Measurements from ENCODE around the gene GRAMD2B. TPM values are rescaled to one million over a fixed set of nuclear protein-coding genes. Genes with fewer than 3 reads are reported as not detected.
"Not testable (repeated sequence)": the region's sequence is repeated elsewhere in the genome, so short reads cannot be mapped to it uniquely, and the experiment has no call there.

Gene GRAMD2B
- total RNA-seq, 1 experiment from 2014 or later: 38.3 TPM

DNA sequence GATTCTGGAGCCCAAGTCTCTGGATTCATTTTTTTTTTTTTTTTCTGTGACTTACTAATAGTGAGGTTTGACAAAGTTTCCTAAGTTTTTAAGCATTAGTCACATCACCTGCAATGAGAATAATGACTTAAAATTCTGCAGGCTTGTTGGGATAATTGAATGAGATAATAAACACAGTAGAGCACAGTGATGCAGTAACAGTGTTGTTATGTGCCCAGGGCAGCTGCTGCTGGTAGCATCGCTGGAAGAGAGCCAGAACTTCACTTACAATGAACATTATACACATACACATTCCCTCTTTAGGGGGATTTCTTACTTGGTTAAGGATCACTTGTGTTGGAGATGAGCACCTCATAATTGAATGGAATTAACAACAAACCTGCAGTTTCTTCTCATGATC lies 92.9 kb downstream of the GRAMD2B start:
- in situ Hi-C loops (cut with HindIII; ENCODE audit: low pct_unique_long_range_greater_than_20kb, low sequenced_read_pairs): no loop called here
- no peak for DNase-seq (ENCODE audit: low read depth)

DNA sequence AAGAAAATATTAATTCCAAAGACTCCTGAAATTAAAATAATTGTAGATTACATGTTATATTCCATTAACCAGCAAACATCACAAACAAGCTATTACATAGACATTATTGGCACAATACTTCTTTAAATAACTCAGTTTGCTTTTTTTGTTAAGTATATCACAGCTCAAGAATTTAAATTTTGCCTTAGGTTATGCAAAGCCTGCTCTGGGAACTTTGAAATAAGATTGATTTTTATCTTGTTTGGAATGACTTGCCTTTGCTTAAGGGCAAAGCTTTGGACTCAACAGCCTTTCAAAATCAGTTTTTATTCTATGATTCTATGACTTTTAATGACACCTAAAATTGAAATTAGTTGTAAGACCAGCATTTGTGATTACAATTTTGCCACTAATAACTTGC lies 93.6 kb downstream of the GRAMD2B start:
- in situ Hi-C loops (cut with HindIII; ENCODE audit: low pct_unique_long_range_greater_than_20kb, low sequenced_read_pairs): no loop called here
- DNase-seq (ENCODE audit: low read depth): no peak

DNA sequence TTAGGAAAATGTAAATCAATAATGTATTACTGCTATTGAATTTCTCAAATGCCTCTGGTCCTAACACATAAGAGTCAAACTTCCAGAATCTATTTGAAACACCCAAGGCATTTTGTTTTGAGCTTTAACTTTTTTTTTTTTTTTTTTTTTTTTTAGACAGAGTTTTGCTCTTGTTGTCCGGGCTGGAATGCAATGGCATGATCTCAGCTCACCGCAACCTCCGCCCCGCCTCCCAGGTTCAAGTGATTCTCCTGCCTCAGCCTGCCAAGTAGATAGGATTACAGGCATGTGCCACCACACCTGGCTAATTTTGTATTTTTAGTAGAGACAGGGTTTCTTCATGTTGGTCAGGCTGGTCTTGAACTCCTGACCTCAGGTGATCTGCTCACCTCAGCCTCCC lies 96.0 kb downstream of the GRAMD2B start:
- in situ Hi-C loops (cut with HindIII; ENCODE audit: low pct_unique_long_range_greater_than_20kb, low sequenced_read_pairs); DNase-seq (ENCODE audit: low read depth): not testable (repeated sequence)

DNA sequence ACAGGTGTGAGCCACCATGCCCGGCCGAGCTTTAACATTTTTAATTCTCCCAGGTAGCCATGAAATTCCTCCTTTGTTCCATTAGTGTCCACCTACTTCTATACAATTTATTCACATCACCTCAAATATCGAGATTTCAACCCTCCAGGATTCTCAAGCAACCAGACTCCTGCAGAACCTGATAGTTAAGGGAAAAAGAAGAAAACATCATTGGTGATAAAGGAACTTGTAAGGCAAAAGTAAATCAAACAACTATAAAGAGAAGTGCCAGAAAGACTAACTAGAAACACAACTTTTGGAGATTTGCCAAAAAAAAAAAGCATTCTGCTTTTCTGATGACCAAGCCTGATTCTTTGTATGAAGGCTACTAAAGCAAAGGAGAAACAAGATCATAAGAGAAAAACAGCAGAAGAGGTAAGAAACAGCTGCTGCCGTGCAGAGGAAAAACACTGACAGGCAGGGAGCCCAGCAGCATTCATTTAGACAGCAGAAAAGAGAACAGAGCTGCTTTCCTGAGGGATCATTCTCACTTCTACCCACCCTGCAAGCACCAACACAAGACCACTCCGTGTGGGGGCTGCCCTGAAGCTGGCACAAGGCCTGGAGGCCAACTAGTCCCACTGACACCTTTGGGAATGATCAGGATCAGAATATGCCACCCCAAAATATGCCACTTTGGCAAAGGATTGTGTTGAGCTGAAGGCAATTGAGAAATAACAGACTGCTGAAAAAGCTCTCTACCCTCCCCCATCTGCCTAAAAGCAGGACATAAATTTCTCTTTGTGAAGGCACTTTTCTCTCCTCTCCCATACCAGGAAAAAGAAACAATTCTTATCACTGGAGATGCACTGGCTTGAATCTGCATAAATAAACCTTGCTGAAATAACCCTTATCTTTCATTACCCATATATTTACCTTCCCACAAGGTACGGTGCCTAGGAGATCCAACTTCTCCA lies 96.7 kb downstream of the GRAMD2B start:
- DNase-seq (ENCODE audit: low read depth): no peak
- in situ Hi-C loops (cut with HindIII; ENCODE audit: low pct_unique_long_range_greater_than_20kb, low sequenced_read_pairs): no loop called here

DNA sequence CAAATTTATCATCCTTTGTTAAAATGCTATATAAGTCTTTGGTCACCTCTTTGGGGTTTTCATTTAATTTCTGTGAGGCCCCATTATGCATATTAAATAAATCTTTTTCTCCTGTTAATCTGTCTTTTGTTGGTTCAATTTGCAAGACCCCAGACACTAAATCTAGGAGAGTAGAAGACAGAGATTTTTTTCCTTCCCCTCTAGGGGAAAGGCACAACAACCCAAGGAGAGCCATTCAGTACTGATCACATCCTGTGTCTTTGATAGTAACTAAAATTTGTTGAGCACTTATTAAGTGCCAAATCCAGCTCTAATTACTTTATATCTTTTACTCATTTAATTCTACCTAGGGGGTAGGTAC lies 97.4 kb downstream of the GRAMD2B start:
- no peak for DNase-seq (ENCODE audit: low read depth)
- in situ Hi-C loops (cut with HindIII; ENCODE audit: low pct_unique_long_range_greater_than_20kb, low sequenced_read_pairs): no loop called here

DNA sequence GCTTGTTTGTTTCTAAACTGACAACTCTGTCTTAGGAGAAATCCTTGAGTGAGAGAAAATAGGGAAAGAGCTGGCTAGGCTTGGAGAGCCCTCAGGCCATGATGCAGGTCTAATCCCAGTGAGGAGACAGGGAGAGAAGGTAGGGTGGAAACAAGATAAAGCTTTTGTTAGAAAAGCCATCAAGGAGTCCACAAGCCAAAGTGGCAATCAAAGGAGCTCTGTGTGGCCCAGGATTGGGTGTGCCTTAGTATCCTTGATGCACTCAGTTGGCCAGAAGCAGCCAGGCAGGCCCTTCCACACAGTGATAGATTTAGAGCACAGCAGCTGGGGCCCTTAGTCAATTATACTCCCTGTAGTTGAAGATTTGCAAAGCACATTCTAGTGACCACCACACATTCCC lies 97.9 kb downstream of the GRAMD2B start:
- in situ Hi-C loops (cut with HindIII; ENCODE audit: low pct_unique_long_range_greater_than_20kb, low sequenced_read_pairs): no loop called here
- no peak for DNase-seq (ENCODE audit: low read depth)

DNA sequence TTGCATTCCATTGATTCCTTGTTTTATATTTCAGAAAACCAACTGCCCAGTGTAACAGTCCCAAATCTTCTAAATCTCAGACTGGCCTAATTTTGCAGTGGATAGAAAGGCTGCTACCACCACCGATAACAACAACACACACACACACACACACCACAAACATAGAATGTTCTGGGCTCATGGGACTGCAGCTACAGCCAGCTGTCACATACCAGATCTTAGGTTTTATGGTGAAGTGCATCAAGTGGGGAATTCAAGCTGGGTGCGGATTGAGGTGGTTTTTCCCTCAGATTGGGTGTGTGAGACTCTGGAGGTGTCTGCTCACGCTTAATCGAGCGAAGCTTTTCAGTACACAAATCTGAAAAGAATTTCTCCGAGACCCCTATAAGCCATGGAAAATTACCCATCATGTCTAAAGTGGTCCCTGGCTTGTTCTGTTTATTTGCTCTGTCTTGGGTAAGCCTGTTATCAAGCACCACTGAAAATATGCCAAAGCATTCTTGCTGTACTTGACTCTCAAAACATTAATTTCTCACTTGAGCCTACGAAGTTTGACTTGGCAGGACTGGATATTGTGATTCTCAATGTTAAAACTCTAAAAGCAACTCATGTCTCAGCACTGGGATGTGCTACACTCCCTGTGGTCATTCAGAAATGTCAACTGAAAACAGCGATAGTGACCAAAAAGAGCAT lies 100.8 kb downstream of the GRAMD2B start:
- no peak for DNase-seq (ENCODE audit: low read depth)
- in situ Hi-C loops (cut with HindIII; ENCODE audit: low pct_unique_long_range_greater_than_20kb, low sequenced_read_pairs): no loop called here

DNA sequence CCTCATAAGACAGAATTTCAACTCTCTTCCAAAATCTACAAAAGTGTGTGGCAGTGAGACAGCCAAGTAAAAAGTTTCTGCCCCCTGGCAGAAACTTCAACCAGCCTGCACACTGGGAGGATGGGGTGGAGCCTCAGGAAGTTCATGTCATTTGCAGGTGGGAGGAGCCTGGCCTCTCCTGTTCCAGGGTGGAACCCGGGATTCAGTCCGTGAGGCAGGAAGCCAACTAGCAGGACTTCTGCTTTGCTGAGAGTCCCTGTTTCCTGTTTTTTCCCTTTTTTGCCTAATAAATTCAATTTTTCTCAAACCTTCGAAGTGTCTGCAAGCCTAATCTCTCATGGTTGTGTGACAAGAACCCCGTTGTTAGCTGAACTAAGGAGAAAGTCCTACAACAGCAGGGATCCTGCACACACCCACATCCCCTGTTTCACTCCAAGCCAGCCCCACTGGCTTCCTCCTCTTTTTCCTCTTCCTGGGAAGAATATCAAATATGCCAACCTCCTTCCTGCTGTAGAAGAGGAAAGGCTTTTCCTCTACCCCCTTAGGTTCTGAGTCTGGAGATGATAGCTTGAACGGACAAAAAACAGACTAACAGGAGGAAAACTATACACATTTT lies 102.5 kb downstream of the GRAMD2B start:
- in situ Hi-C loops (cut with HindIII; ENCODE audit: low pct_unique_long_range_greater_than_20kb, low sequenced_read_pairs): loop anchor here (25.0 kb wide), 2 partner anchors 163 to 288 kb away; no protein-coding TSS in a partner anchor

DNA sequence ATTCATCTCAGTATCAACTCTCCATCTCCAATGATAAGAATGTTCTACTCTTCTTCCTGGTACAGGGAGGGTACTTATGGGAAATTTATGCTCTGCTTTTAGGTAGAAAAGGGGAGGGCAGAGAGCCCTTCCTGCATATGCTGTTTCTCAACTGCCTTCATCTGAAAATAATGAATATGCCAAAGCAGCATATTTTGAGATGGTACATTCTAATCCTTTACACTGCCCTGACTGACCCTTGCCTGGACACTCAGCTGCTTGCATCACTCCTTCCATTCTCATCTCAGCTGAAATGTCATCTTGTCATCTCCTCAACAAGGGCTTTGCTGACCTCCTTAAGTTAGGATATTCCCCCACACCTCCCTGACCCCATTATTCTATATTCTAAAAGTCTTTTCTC lies 103.3 kb downstream of the GRAMD2B start:
- no peak for DNase-seq (ENCODE audit: low read depth)
- in situ Hi-C loops (cut with HindIII; ENCODE audit: low pct_unique_long_range_greater_than_20kb, low sequenced_read_pairs): loop anchor here (25.0 kb wide), 2 partner anchors 164 to 289 kb away; no protein-coding TSS in a partner anchor

More for the DNA sequence above, 102.5 kb downstream of the GRAMD2B start:
- DNase-seq (ENCODE audit: low read depth): no peak

DNA sequence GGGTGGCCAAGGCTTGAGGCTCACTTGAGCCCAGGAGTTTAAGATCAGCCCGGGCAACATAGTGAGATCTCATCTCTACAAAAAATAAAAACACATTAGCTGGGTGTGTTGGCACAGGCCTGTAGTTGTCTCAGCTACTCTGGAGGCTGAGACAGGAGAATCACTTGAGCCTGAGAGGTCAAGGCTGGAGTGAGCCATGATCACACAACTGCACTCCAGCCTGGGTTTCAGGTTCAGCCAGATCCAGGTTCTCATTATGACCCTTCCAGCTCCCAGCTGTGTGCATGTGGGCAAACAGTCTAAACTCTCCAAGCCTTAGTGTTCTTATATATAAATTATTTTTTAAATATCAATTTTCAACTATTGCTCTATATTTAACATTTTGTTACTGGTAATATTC lies 103.9 kb downstream of the GRAMD2B start:
- DNase-seq (ENCODE audit: low read depth): no peak
- in situ Hi-C loops (cut with HindIII; ENCODE audit: low pct_unique_long_range_greater_than_20kb, low sequenced_read_pairs): loop anchor here (25.0 kb wide), 2 partner anchors 165 to 290 kb away; no protein-coding TSS in a partner anchor

DNA sequence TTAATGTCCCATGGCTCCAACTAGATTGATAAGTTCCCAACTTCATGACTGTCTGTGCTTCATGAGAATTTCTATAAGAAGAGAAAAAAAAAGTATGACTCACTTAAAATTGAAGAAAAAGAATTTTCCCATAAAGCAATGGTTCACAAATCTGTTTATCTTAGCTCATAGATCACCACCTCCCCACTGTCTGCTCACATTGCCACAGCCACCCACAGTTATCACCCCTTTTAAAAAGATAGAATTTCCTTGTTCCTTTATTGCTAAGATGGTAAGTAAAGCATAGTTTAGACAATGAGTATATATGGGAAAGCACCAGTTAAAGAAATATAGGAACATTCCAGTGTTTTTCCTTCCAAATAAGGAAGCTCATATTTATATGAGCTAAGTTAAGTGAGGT lies 104.7 kb downstream of the GRAMD2B start:
- in situ Hi-C loops (cut with HindIII; ENCODE audit: low pct_unique_long_range_greater_than_20kb, low sequenced_read_pairs): loop anchor here (25.0 kb wide), 2 partner anchors 166 to 291 kb away; no protein-coding TSS in a partner anchor
- DNase-seq (ENCODE audit: low read depth): no peak

DNA sequence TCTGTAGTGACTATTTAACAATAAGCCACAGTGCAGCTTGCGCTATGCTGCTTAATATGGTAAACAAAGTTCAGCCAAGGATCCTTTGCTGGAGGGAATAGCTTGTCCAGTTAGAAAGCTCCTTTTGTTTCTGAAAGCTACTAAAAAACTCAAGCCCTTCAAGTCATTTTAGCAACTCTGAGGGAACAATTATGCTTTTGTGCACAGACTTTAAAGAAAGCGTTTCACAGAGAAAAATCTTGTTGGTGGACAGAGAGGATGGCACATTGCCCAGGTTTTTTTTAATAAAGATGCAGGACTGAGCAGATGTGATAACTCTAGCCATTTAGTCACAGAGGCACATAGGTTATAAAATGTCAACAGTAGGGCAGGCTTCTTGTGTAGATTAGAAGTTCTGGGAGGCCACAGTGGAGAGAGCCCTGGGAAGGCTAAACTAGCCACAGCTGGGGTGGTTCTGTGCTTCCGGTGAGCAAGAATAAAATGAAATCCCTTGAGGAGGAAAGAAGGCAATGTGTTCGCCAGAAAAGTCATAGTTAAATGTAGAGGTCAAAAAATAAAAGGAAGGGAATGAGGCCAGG lies 108.4 kb downstream of the GRAMD2B start:
- no peak for DNase-seq (ENCODE audit: low read depth)
- in situ Hi-C loops (cut with HindIII; ENCODE audit: low pct_unique_long_range_greater_than_20kb, low sequenced_read_pairs): loop anchor here (25.0 kb wide), 2 partner anchors 169 to 294 kb away; no protein-coding TSS in a partner anchor

DNA sequence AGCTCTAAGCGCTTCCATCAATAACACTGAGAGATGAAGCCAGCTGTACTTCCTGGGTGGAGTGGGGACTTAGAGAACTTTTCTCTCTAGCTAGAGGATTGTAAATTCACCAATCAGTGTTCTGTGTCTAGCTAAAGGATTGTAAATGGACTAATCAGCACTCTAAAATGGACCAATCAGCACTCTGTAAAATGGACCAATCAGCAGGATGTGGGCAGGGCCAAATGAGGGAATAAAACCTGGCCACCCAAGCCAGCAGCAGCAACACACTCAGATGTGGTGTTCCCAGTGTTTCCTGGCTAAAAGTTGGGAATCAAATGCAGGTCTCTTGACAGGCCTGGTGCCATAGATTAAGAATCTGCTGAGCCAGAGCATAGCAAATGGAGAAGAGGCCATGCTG lies 111.3 kb downstream of the GRAMD2B start:
- no peak for DNase-seq (ENCODE audit: low read depth)
- in situ Hi-C loops (cut with HindIII; ENCODE audit: low pct_unique_long_range_greater_than_20kb, low sequenced_read_pairs): loop anchor here (25.0 kb wide), 2 partner anchors 172 to 297 kb away; no protein-coding TSS in a partner anchor

DNA sequence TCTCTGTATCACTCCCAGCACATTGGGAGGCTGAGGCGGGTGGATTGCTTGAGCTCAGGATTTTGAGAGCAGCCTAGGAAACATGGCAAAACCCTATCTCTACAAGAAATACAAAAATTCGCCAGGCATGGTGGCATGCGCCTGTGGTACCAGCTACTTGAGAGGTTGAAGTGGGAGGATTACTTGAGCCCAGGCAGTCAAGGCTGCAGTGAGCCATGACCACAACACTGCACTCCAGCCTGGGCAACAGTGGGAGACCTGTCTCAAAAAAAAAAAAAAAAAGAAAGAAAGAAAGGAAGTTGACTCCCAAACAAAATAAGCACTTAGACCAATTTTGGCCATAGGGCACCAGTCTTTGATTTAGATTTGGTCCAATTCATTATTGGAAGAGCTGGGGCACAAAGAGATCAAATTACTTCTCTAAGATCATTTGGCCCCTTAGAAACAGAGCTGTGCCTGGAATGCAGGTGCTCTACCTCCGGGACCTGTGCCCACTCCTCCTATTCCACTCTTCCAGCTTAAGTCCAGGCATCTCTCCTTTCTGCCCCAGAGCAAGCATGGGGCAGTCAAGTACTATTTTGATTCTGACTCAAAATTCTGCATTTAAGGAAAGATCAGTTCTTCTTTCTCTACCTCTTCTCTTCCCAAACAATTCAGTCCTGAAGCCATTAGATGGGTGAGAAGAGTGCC lies 112.8 kb downstream of the GRAMD2B start:
- in situ Hi-C loops (cut with HindIII; ENCODE audit: low pct_unique_long_range_greater_than_20kb, low sequenced_read_pairs): loop anchor here (25.0 kb wide), 2 partner anchors 174 to 299 kb away; no protein-coding TSS in a partner anchor
- no peak for DNase-seq (ENCODE audit: low read depth)

DNA sequence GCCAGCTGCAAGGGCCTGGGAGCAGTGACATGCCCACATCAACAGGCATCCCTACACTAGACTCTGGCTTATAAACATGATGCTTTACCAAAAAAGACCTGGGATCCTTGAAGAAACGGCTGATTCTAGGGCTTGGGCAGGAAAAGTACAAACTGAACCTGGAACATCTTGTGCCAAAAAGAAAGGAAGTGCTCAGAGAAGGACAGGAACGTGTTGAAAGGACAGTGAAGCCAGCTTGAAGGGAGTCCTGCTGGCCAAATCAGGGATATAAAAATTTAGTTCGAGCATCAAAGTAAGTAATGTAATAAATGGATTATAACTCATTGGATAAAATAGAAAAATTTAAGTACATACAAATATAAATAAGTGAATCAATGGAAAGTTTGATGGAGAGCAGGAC lies 113.7 kb downstream of the GRAMD2B start:
- in situ Hi-C loops (cut with HindIII; ENCODE audit: low pct_unique_long_range_greater_than_20kb, low sequenced_read_pairs): loop anchor here (25.0 kb wide), 2 partner anchors 175 to 300 kb away; no protein-coding TSS in a partner anchor
- no peak for DNase-seq (ENCODE audit: low read depth)

DNA sequence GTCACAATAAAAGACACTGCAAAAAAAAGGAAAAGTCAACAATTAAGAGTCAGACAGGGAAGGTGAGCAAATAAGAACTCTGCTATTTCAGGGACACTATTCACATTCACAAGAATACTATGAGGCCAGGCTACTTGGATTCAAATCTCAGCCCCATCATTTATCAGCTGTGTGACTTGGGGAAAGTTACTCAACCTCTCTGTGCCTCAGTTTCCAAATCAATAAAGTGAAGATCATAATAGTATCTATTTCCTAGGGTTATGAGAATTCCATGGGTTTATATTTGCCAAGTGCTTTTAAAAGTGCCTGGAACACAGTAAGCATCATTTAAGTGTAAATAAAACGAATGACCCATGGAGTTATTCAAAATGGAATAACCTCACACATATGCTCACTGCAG lies 115.4 kb downstream of the GRAMD2B start:
- no peak for DNase-seq (ENCODE audit: low read depth)
- in situ Hi-C loops (cut with HindIII; ENCODE audit: low pct_unique_long_range_greater_than_20kb, low sequenced_read_pairs): loop anchor here (25.0 kb wide), 2 partner anchors 176 to 301 kb away; no protein-coding TSS in a partner anchor

DNA sequence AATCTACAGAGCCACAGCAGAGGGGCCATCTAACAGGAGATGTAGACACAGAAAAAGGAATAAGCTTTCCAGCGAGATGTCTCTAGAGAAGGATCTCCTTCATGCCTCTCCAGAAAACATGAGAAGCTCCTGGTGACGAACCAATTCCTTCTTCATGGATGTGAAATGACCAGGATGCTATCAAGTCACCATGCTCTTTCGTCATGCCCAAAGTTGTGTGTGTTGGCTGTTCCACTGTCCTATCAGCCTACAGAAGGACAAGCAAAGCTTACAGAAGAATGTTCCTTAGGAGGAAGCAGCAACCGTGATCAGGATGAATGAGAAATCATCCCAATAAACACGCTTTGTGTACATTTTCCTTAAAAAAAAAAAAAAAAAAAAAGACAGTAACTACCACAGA lies 117.4 kb downstream of the GRAMD2B start:
- in situ Hi-C loops (cut with HindIII; ENCODE audit: low pct_unique_long_range_greater_than_20kb, low sequenced_read_pairs): loop anchor here (25.0 kb wide), 2 partner anchors 178 to 303 kb away; no protein-coding TSS in a partner anchor
- DNase-seq (ENCODE audit: low read depth): no peak
